Measurements from ENCODE around the gene WDR55.
"Not testable (repeated sequence)": the region's sequence is repeated elsewhere in the genome, so short reads cannot be mapped to it uniquely, and the experiment has no call there.

The WDR55 gene

DNA sequence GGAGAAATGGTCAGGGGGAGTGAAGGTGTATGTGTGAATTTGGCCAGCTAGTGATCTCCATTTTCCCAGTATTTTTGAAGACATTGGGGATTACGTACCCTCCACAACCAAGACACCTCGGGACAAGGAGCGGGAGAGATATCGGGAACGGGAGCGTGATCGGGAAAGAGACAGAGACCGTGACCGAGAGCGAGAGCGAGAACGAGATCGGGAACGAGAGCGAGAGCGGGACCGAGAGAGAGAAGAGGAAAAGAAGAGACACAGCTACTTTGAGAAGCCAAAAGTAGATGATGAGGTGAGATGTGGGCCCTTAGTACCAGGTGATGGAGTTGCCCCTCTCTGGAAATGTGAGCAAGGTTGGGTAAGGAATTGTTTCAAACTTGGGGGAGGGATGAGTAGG is 5.8 kb upstream of the WDR55 start:
- no peak for DNase-seq

DNA sequence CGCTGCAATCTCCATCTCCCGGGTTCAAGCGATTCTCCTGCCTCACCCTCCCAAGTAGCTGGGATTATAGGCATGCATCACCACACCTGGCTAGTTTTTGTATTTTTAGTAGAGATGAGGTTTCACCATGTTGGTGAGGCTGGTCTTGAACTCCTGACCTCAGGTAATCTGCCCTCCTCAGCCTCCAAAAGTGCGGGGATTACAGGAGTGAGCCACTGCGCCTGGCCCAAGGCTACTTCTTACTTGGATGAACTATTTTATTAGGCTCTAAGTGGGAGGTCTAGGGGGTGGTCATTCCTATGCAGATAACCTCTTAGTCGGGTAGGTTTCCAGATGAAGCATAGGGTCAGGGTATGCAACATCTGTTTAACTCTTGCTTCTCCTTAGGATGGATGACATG is 4.3 kb upstream of the WDR55 start:
- not testable (repeated sequence) for DNase-seq

DNA sequence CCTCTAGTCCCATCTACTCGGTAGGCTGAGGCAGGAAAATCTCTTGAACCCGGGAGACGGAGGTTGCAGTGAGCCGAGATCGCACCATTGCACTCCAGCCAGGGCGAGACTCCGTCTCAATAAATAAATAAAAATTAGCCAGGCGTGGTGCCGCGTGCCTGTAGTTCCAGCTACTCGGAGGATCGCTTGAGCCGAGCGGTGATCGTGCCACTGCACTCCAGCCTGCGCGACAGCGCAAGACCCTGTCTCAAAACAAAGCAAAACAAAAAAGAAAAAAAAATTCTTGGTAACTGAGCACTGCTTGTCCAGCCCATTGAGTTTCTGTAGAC is 710 bp upstream of the WDR55 start:
- DNase-seq, result no peak

DNA sequence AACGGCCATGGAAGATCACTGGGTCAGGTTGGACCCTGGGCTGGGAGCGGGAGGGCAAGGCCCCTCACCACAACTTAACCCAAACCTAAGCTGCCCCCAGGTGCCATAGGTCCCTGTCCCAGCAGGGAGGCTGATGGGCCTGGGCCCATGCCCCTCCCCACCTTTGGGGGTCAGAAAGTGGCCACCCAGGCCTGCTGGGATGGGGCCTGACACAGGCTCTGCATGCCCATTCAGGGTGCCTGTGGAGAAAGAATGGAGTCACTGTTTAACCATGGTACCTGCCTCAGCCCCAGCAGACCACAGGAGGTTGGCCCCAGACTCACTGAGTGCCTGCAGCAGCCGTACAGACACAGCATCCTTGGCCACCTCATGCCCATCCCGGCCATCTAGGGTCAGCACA is 6.3 kb downstream of the WDR55 start:
- not testable (repeated sequence) for DNase-seq

GRCh38 chr5:140671472-140672125 is 6.9 kb downstream of the WDR55 start:
- no peak for DNase-seq

DNA sequence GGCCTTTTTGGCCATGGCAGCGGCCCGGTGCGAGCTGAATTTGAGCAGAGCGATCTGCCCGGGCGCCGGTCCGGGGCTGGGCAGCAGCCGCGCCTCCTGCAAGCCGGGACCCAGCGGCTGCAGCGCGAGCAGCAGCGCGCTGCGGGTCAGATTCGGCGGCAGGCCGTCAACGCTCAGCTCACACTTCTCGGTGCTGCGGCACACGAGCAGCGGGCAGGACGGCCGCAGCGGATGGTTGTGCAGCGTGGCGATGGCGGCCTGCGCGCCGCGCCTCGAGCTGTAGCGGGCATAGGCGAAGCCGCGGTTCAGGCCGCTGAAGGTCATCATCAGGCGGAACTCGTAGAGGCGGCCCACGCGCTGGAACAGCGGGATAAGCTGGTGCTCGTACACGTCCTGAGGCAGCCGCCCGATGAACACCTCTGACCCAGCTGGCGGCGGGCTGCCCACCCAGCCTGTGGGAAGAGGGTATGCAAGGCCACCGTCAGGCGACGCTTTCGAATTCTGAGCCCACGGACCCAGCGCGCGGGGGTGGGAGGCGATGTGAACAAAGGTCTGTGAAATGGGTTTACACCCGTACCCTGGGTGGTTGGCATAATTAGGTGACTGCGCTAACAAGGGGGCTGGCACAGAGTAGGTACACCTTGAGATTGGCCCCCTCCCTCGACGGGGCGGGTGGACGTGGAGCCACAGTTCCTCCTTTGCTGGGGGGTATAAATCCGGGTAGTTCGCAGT is 7.9 kb downstream of the WDR55 start:
- DNase-seq, result no peak

- no peak for DNase-seq
Measured at GRCh38 chr5:140673187-140673976, 8.7 kb downstream of the WDR55 start, which contains the start of gene DND1. Gene DND1, minus strand, starts transcription at chr5:140673576. Its CDS starts 34 bp downstream, at chr5:140673542.

DNA sequence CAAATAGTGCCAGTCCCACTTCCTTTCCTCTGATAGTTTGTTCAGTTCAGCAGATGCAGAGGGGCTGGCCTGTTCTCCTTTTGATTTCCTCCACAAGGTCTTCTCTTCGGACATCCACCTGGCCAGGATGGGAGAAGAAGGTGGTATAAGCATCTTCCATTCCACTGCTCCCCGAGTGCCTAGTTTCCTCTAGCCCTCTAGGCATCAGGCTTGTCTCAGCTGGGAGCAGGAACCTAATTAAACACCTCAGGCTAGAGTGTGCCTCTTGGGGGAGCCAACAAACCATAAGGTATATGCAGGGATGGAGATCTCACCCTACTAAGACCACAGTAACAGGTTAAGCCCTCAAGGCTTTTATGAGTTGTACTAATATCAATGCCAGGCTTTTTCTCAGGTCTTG is 9.5 kb downstream of the WDR55 start:
- DNase-seq, result no peak

- no peak for DNase-seq
Measured at GRCh38 chr5:140674629-140675028, 9.9 kb downstream of the WDR55 start.

DNA sequence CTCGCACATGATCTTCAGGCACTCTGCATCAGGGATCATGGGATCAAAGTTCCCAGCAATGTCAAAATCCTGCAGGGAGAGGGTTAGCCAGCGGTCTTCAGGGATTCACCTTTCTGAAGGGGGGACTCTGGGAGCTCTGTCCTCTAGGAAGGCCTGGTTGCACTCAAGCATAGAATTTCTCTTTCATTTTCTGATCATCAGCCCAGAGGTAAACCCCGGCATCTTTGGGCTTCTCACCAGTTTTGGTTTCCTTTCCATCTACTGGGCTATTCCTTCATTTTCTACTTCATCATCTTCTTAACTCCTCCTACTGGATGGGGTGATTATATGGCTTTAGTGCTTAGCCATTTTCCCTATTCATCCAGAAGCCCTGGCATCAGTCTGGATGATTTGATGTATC is 13.2 kb downstream of the WDR55 start:
- DNase-seq, result no peak

DNA sequence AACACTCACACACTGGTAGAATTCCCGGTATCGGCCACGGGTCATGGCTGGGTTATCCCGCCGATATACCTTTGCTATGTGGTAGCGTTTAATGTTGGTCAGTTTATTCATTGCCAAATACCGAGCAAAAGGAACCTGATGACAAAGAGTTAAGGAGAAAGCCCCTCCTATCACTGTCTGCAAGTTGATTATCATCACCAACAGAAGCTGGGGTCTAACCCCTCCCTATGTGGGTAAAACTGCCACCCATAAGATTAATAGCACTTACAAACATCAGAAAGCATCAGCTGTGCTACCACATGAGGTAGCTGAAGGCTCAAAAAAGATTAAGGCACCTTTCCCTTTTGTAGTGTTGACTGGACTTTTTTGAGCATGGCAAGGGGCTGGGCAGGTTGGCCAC is 14.3 kb downstream of the WDR55 start:
- no peak for DNase-seq

DNA sequence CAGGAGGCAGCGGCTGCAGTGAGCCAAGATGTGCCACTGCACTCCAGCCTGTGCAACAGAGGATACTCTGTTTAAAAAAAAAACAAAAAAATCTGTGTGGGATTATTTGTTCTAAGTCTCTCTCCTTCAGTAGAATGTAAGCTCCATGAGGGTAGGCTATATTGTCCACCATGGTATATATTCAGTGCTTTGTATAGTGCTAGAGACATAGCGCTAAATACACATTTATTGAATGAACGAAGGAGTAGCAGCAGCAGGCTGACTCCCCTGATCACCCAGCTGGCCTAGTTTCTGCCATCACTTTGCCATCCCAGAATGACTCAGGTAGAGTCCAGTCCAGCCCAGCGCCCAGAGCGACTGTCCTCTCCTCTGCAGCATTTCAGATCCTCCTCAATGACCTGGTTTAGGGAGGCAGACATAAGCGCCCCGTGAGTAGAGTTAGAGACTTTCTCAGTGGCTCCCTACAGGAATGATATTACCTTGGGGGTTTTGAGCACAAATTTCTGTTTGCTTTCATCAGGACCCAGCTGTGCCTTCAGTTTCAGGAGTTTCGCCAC is 25.8 kb downstream of the WDR55 start:
- no peak for DNase-seq

DNA sequence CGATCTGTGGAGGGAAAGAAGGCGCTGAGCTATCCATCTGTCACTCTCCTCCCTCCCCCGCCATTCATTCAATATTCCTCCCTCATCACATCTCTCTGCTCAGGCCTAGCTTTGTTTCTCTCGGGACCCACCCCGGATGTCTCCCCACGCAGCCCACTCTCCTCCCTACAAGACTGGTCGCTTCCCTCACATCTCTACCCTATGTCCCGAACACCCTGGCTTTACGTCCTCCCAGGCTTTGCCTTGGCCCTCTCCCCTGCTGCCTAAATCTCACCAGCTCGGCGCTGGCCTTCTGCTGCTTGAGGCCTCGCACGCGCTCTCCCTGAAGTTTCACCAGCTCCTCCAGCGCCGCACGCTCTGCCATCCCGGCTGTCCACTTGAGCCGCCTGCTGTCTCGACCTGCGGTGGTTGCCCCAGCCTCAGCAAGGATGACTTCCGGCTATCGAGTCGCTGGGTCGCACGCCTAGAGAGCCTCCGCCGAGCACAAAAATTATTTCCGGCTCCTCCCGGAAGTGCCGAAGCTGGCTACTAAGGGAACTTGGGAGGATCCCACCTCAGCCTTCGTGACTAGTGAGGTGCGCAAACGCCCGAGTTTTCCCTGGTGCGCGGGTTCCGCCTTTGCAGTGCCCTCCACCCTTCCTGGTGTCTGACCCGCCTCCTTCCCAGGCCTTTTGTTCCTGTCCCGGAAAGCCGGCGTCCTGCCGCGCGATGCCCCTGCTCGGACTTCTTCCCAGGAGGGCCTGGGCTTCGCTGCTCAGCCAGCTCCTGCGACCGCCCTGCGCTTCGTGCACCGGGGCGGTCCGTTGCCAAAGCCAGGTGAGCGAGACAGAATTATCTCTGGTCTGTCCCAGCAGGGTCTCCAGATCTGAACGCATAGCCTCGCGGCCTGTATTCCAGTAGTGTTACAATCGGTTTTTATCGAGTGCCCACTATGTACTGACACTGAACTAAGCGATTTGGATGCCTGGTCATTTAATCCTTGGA is 26.5 kb downstream of the WDR55 start, which contains the start of the genes HARS1 and HARS2:
Gene HARS1, minus strand, starts transcription at position 430 of the 984 bp plus-strand sequence. Its CDS starts 66 bp downstream, at position 364.
Gene HARS2, plus strand, starts transcription at position 515 of the 984 bp plus-strand sequence. Its CDS starts 194 bp downstream, at position 709.
- peak; percentile 88 for DNase-seq

- no peak for DNase-seq
Measured at GRCh38 chr5:140694276-140694675, 29.6 kb downstream of the WDR55 start.

DNA sequence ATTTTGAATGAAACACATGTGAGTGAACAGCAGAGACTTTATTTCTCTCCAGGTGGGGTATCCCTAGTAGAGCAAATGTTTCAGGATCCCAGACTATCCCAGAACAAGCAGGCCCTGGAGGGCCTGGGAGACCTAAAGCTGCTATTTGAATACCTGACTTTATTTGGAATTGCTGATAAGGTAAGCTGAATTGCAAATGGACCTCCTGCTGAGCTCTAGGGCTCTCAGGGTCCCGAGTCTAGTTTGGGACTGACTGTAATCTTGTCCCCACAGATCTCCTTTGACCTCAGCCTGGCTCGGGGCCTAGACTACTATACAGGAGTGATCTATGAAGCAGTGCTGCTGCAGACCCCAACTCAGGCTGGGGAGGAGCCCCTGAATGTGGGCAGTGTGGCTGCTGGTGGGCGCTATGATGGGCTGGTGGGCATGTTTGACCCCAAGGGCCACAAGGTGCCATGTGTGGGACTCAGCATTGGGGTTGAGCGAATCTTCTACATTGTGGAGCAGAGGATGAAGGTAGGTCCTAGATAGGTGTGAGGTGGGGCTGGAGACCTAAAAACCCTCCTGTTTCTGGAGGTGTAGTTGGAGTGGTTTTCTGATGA is 32.3 kb downstream of the WDR55 start:
- DNase-seq, result no peak

DNA sequence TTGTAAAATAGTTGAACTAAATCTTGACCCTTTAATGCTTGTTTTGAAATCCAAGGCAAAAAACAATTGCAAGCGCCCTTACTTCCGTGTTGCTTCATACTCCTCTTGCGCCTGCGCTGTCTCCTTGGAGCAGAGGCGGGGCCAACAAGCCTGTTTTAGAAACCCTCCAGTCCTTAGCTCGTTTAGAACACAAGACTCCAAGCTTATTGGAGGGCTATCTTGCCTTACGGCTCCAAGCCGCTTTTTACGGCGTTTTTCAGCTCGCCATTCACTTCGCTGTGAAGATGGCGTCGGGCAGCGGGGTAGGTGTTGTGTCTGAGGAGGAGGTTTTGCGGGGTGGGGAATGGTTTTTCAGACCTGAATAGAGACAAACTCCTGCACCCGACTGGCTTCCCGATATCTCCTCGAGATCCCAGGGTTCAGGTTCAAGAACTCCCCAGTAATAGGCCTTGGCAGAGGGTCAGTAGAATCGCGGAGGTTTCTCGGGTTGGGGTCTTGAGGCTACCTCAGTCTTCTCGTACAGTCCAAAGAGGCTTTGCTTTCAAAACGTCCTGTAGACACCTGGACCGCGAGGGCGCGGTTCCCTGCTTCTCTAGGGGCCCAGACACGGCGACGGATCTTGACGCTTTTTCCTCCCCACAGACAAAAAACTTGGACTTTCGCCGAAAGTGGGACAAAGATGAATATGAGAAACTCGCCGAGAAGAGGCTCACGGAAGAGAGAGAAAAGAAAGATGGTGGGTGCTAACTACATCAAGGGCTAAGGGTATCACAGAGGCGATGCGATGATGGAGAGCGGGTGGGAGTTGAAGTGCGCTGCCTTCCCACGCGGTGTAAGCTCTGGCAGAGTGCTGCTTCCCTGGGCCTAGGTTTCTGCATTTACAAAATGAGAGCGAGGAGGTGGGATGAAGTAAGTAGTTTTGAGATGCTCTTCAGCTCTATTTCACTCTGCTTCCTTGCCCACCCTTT is 35.8 kb downstream of the WDR55 start, which contains the start of gene ZMAT2:
Gene ZMAT2, plus strand, starts transcription at position 271 of the 968 bp plus-strand sequence. Its CDS starts 14 bp downstream, at position 285.
- DNase-seq, result peak; percentile 96

DNA sequence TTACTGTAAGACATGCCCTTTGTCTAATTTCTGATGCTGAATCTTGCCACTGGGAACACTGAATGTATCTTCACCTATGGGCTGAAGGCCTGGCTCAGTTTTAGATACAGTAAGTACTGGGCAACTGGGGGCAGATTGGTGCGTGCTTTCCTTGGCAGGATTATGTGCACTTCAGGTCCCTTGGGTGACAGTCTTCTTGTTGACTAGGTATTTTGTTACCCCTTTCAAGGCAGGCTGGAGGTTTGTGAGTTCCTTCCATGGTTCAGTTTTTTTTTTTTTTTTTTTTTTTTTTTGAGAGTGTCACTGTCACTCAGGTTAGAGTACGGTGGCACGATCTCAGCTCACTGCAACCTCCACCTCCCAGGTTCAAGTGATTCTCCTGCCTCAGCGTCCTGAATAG is 43.1 kb downstream of the WDR55 start:
- DNase-seq, result no peak

GRCh38 chr5:140708787-140709186 is 44.1 kb downstream of the WDR55 start:
- not testable (repeated sequence) for DNase-seq

DNA sequence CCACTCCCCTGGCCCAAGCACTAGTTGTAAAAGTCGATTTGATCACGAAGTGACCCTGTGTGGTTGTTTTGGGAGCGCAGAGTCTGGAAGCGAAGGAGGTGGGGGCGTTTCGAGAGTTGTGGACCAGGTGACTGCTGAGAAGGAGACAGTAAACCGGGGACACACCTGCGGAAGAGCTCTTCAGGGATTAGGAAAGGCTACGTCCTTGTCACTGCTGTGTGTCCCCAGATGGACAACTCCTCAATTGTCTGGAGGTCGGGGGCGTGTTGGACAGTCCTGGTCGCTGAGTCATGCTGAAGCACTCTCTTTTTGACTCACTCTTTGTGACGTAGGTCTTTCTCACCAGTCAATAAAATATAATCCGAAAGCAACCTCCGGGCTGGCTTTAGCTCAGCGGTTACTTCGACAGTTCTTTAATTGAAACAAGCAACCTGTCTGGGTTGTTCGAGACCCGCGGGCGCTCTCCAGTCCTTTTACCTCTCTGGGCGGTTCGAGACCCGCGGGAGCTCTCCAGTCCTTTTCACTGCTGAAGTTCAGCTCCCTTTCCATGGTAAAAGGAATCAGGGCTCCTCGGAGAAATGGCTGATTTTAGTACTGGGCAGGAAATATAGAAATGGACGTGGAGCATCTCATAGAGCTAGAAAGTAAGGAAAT is 46.3 kb downstream of the WDR55 start:
- DNase-seq, result peak; percentile 80

DNA sequence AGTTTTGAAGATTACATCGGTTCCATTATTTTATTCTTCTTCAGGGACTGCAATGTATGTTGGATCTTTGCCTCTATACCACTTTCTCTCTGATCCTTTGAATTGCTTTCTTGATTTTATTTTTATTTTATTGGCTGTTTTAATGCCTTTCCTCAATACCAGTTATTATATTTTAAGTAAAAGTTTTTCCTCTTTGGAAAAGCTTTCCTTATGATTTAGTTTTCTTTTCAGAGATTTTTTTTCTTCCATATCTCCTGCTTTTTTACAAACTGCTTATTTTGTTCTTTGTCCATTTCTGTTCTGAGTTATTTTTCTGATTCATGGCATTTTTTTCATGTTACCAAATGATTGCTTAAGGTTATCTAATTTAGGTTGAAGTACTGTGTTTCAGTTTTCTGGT is 47.1 kb downstream of the WDR55 start:
- no peak for DNase-seq
